ENCODE measurements around the gene MRPL51.
A peak's percentile ranks its signal among the peaks of the same experiment; 100 is the strongest.

Gene MRPL51

DNA sequence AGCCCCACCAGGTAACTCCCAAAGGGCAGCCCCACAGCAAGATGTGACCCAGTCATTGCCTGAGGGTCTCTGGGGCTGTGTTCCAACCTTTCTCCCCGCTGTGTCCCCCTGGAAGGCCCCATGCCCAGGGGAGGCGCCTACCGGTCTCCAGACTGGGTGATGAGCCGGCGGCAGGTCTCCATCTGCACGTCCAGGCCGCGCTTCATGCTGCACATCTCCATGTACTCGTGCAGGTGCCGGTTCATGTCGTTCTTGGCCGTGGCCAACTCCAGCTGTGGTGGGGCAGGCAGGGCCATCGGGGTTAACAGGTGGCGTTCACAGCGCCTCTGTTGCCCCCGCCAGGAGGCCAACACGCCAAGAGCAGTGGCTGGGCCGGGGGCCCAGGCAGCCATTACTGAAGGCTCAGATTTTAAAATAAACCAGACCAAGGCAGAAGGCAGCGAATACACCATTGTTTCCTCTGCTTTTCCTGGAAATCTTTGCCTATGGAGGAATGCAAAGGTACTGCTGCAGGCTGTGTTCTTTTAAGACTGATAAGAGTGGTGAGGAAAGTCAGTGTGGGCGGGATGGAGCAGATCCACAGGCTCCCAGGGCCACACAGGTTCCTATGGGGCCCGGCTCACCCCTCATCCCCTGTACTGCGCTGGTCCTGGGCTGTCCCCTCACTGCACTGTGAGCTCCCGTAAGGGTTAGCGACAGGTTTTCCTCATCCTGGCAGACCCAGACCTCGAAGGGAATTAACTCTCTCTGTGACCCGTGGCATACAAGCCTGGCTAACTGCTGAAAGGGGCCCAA is 48.5 kb upstream of the MRPL51 start:
- TF ChIP-seq SPI1 (IDR thresholded peaks at IDR 0.05; ENCODE audit: borderline replicate concordance, low read depth) = no peak
- no peak for TF ChIP-seq CTCF (IDR thresholded peaks at IDR 0.05; ENCODE audit: insufficient read depth, low read length)
- TF ChIP-seq POLR2AphosphoS5 (IDR thresholded peaks at IDR 0.05; ENCODE audit: low read depth) = no peak
- TF ChIP-seq REST (IDR thresholded peaks at IDR 0.05; ENCODE audit: insufficient replicate concordance, low read depth) = no peak
- TF ChIP-seq GABPA (IDR thresholded peaks at IDR 0.05; ENCODE audit: low read depth) = no peak
- H3K27me3 ChIP-seq (ENCODE audit: insufficient read depth, poor library complexity, severe bottlenecking) = no peaks in the 10 kb centered on the region
- H3K27ac ChIP-seq (replicated peaks) = no peak overlapping the region
- H3K4me3 ChIP-seq (replicated peaks; ENCODE audit: insufficient read depth, low read length) = no peak overlapping the region
- no peak for DNase-seq (ENCODE audit: low read depth in 1 of 2, low spot score in 1 of 2)

DNA sequence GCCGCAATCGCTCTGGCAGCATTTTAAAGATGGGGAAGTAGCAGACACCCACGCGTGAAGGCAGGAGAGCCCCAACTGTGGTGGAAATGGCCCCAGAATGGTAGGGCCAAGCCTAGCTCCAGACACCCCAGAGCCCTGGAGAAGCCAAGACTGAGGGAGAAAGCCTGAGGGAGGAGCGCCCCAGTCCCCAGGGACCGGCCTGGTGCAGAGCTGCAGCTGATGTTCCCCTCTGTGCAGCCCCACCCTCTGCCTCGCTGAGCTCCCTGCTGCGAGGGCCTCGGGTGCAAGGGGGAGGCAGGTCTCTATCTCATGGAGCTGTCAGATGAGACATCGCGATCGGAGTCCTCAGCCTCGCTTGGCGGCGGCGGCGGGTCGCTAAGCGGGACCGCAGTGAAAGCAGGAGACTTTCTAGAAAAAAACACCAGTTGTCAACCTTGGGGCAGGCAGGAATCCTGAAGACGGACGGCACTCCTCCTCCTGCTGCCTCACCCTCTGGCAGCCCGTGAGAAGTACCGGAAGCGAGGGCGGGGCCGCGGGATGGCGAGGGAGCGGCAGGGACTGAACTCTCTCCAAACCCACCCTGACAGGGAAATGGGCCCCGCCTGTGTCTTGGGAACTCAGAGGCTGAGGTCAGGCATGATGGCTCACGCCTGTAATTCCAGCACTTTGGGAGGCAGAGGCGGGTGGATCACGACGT is 47.3 kb upstream of the MRPL51 start:
- H3K27me3 ChIP-seq (ENCODE audit: insufficient read depth, poor library complexity, severe bottlenecking) = no peaks in the 10 kb centered on the region
- no peak for TF ChIP-seq CTCF (IDR thresholded peaks at IDR 0.05; ENCODE audit: insufficient read depth, low read length)
- TF ChIP-seq REST (IDR thresholded peaks at IDR 0.05; ENCODE audit: insufficient replicate concordance, low read depth) = no peak
- TF ChIP-seq POLR2AphosphoS5 (IDR thresholded peaks at IDR 0.05; ENCODE audit: low read depth) = no peak; the same call in 1 of the 2 replicates
- TF ChIP-seq SPI1 (IDR thresholded peaks at IDR 0.05; ENCODE audit: borderline replicate concordance, low read depth) = no peak
- no peak for TF ChIP-seq GABPA (IDR thresholded peaks at IDR 0.05; ENCODE audit: low read depth)
- H3K27ac ChIP-seq (replicated peaks) = no peak overlapping the region
- DNase-seq (ENCODE audit: low read depth in 1 of 2, low spot score in 1 of 2) = peak in 1 of 2 experiments; percentile 67
- H3K4me3 ChIP-seq (replicated peaks; ENCODE audit: insufficient read depth, low read length) = no peak overlapping the region

GRCh38 chr12:6539707-6540134 is 46.7 kb upstream of the MRPL51 start:
- DNase-seq (ENCODE audit: low read depth in 1 of 2, low spot score in 1 of 2) = no peak
- TF ChIP-seq CTCF (IDR thresholded peaks at IDR 0.05; ENCODE audit: insufficient read depth, low read length) (no peak), GABPA (IDR thresholded peaks at IDR 0.05; ENCODE audit: low read depth) (no peak), POLR2AphosphoS5 (IDR thresholded peaks at IDR 0.05; ENCODE audit: low read depth) (no peak), SPI1 (IDR thresholded peaks at IDR 0.05; ENCODE audit: borderline replicate concordance, low read depth) (no peak), REST (IDR thresholded peaks at IDR 0.05; ENCODE audit: insufficient replicate concordance, low read depth) (no peak)
- H3K4me3 ChIP-seq (replicated peaks; ENCODE audit: insufficient read depth, low read length) = no peak overlapping the region
- no peak overlapping the region for H3K27ac ChIP-seq (replicated peaks)
- no peaks in the 10 kb centered on the region for H3K27me3 ChIP-seq (ENCODE audit: insufficient read depth, poor library complexity, severe bottlenecking)
